A549 (cell line): ENCODE results near the gene KRABD2.

Experiments used
- ATAC-seq, 2 experiments: fragments of 200-7000 bp in 1 of 2; fragments of >200 bp in 1 of 2; cut with Nextera tagmentation in 1 of 2; cut with Tn5 transposase in 1 of 2; 3 replicates each; pipeline versions ENCODE4 v1.8.0 to v1.9.1; 2018 to 2020; ENCODE audit warnings: mild to moderate bottlenecking in 1 of 2, moderate library complexity in 1 of 2
- CTCF ChIA-PET: fragments of 300-600 bp; sonication (Branson Sonifier 250); formaldehyde crosslinking; extraction: SDS; loops from one replicate; lab custom pipeline; 2021; ENCODE audit warnings: antibody characterized with exemption, inconsistent platforms; lab: Yijun Ruan, JAX
- POLR2A ChIA-PET: fragments of 350-600 bp; formaldehyde crosslinking; extraction: SDS; loops from one replicate; lab custom pipeline; 2021; ENCODE audit warnings: antibody characterized with exemption, inconsistent platforms; lab: Yijun Ruan, JAX
- DNase-seq, 2 experiments: peaks; one replicate each; pipeline versions ENCODE4 v3.0.0 to v3.0.0-alpha.2; 2011 to 2016; ENCODE audit warnings: low read depth in 1 of 2, low spot score in 1 of 2
- FAIRE-seq: peaks from 2 replicates; lab custom pipeline; 2011; peaks lifted over from hg19 to GRCh38; lab: Jason Lieb, UNC
- H3K27ac ChIP-seq, 2 experiments: fragments of >200 bp; sonication (Bioruptor Twin); formaldehyde crosslinking; 3 replicates each; pipeline ENCODE4 v1.5.1; 2016 to 2017
- H3K4me1 ChIP-seq: fragments of >200 bp; sonication (Bioruptor Twin); formaldehyde crosslinking; 3 replicates; pipeline ENCODE4 v1.6.1; 2016
- H3K4me2 ChIP-seq: fragments of >200 bp; sonication (Bioruptor Twin); formaldehyde crosslinking; 3 replicates; pipeline ENCODE4 v1.6.1; 2016
- H3K4me3 ChIP-seq: fragments of >200 bp; sonication (Bioruptor Twin); formaldehyde crosslinking; 3 replicates; pipeline ENCODE4 v1.5.1; 2016
- H3K9me3 ChIP-seq: fragments of >200 bp; sonication (Bioruptor Twin); formaldehyde crosslinking; 3 replicates; pipeline ENCODE4 v1.6.1; 2016
- CBX8 ChIP-seq: fragments of 200-600 bp; sonication (generic); IDR thresholded peaks from 2 replicates; pipeline ENCODE4 v1.6.1; 2016
- CEBPB ChIP-seq, 2 experiments: fragments of >200 bp in 1 of 2; sonication (Bioruptor Twin) in 1 of 2; formaldehyde crosslinking in 1 of 2; IDR thresholded peaks; 2 replicates each; pipeline ENCODE4 v1.6.1; 2012 to 2016
- EHF ChIP-seq: fragments of 250-450 bp; sonication (Bioruptor Pico); IDR thresholded peaks from 2 replicates; pipeline ENCODE4 v1.5.0; 2020; ENCODE audit warnings: mild to moderate bottlenecking
- EP300 ChIP-seq, 2 experiments: fragments of >200 bp; sonication (Bioruptor Twin); formaldehyde crosslinking; IDR thresholded peaks; 2 replicates in 1 of 2; 3 replicates in 1 of 2; pipeline ENCODE4 v1.6.1; 2016 to 2017
- FOXS1 ChIP-seq: fragments of 250-450 bp; sonication (Bioruptor Pico); IDR thresholded peaks from 2 replicates; pipeline ENCODE4 v1.5.0; 2020; ENCODE audit warnings: mild to moderate bottlenecking, moderate library complexity
- HDAC2 ChIP-seq: fragments of 200-600 bp; sonication (generic); IDR thresholded peaks from 2 replicates; pipeline ENCODE4 v1.6.1; 2016
- HOXA7 ChIP-seq: fragments of 250-450 bp; sonication (Bioruptor Pico); IDR thresholded peaks from 2 replicates; pipeline ENCODE4 v1.5.0; 2020; ENCODE audit warnings: mild to moderate bottlenecking, moderate library complexity
- HOXB13 ChIP-seq: fragments of 250-450 bp; sonication (Bioruptor Pico); IDR thresholded peaks from 2 replicates; pipeline ENCODE4 v1.5.0; 2020; ENCODE audit warnings: low read depth, mild to moderate bottlenecking, moderate library complexity
- HOXB5 ChIP-seq: fragments of 250-450 bp; sonication (Bioruptor Pico); IDR thresholded peaks from 2 replicates; pipeline ENCODE4 v1.5.0; 2020; ENCODE audit warnings: mild to moderate bottlenecking, moderate library complexity
- JUN ChIP-seq, 2 experiments: fragments of >200 bp; sonication (Bioruptor Twin); formaldehyde crosslinking; IDR thresholded peaks; 2 replicates in 1 of 2; 3 replicates in 1 of 2; pipeline ENCODE4 v1.6.1; 2016 to 2017
- JUNB ChIP-seq: fragments of >200 bp; sonication (Bioruptor Twin); formaldehyde crosslinking; IDR thresholded peaks from 2 replicates; pipeline ENCODE4 v1.6.1; 2016
- KDM1A ChIP-seq: fragments of 200-600 bp; sonication (generic); IDR thresholded peaks from 2 replicates; pipeline ENCODE4 v1.6.1; 2016; ENCODE audit warnings: low read depth, mild to moderate bottlenecking
- KDM5A ChIP-seq: fragments of 200-600 bp; sonication (generic); IDR thresholded peaks from 2 replicates; pipeline ENCODE4 v1.6.1; 2016; ENCODE audit warnings: antibody characterized with exemption, mild to moderate bottlenecking
- MAZ ChIP-seq: fragments of 150-350 bp; IDR thresholded peaks from 2 replicates; pipeline ENCODE4 v1.6.1; 2014; ENCODE audit warnings: antibody characterized with exemption, low read depth, low read length, borderline replicate concordance
- MYC ChIP-seq: IDR thresholded peaks from 2 replicates; pipeline ENCODE4 v1.6.1; 2012; ENCODE audit warnings: mild to moderate bottlenecking, inconsistent platforms, low read length, improper control_type of control experiment, borderline replicate concordance
- NFE2L2 ChIP-seq: fragments of 150-350 bp; conservative IDR thresholded peaks from 2 replicates; pipeline ENCODE4 v1.6.1; 2014; ENCODE audit warnings: low read length
- NPAS2 ChIP-seq: fragments of 250-450 bp; sonication (Bioruptor Pico); IDR thresholded peaks from 2 replicates; pipeline ENCODE4 v1.8.0; 2022; ENCODE audit warnings: mild to moderate bottlenecking, moderate library complexity, borderline replicate concordance
- NR3C1 ChIP-seq: fragments of >200 bp; sonication (Bioruptor Twin); formaldehyde crosslinking; IDR thresholded peaks from 3 replicates; pipeline ENCODE4 v1.6.1; 2017
- POLR2A ChIP-seq: IDR thresholded peaks from 2 replicates; pipeline ENCODE4 v1.6.1; 2012; ENCODE audit warnings: mild to moderate bottlenecking, low read length
- POLR2AphosphoS2 ChIP-seq: conservative IDR thresholded peaks from 2 replicates; pipeline ENCODE4 v1.6.1; 2012; ENCODE audit warnings: low read length, improper control_type of control experiment, inconsistent platforms
- RAD21 ChIP-seq, 2 experiments: fragments of >200 bp in 1 of 2; sonication (Bioruptor Twin) in 1 of 2; formaldehyde crosslinking in 1 of 2; IDR thresholded peaks in 1 of 2; conservative IDR thresholded peaks in 1 of 2; 2 replicates in 1 of 2; 3 replicates in 1 of 2; pipeline ENCODE4 v1.6.1; 2012 to 2018; ENCODE audit warnings: inconsistent platforms in 1 of 2
- RARB ChIP-seq: fragments of 250-450 bp; sonication (Bioruptor Pico); IDR thresholded peaks from 2 replicates; pipeline ENCODE4 v1.8.0; 2021; ENCODE audit warnings: mild to moderate bottlenecking, moderate library complexity
- RCOR1 ChIP-seq: fragments of 150-350 bp; IDR thresholded peaks from 2 replicates; pipeline ENCODE4 v1.6.1; 2014; ENCODE audit warnings: antibody characterized with exemption, low read length, low read depth
- RNF2 ChIP-seq: fragments of 200-600 bp; sonication (generic); IDR thresholded peaks from 2 replicates; pipeline ENCODE4 v1.6.1; 2016; ENCODE audit warnings: low read depth, mild to moderate bottlenecking, antibody characterized with exemption, moderate library complexity, borderline replicate concordance
- SMC3 ChIP-seq: fragments of >200 bp; sonication (Bioruptor Twin); formaldehyde crosslinking; IDR thresholded peaks from 3 replicates; pipeline ENCODE4 v1.6.1; 2018; ENCODE audit warnings: inconsistent platforms
- WGBS: methylation state at CpG from one replicate; pipeline ENCODE4 v1.1.6; 2017; ENCODE audit errors: missing lambda C conversion rate; 5-methylcytosine and 5-hydroxymethylcytosine counted together
- TF ChIP-seq, protein P1 (sequence below): fragments of >200 bp; sonication (Bioruptor Twin); formaldehyde crosslinking; IDR thresholded peaks from 2 replicates; pipeline ENCODE4 v1.6.1; 2016
- TF ChIP-seq, protein P2 (sequence below): fragments of 250-450 bp; sonication (Bioruptor Pico); IDR thresholded peaks from 2 replicates; pipeline ENCODE4 v1.5.0; 2020; ENCODE audit warnings: low read depth, mild to moderate bottlenecking, moderate library complexity
- TF ChIP-seq, protein P3 (sequence below): IDR thresholded peaks from 2 replicates; pipeline ENCODE4 v1.6.1; 2012
- TF ChIP-seq, protein P4 (sequence below): fragments of >200 bp; sonication (Bioruptor Twin); formaldehyde crosslinking; IDR thresholded peaks from 3 replicates; pipeline ENCODE4 v1.6.1; 2016
- TF ChIP-seq, protein P5 (sequence below): fragments of 150-350 bp; IDR thresholded peaks from 2 replicates; pipeline ENCODE4 v1.6.1; 2014; ENCODE audit warnings: low read depth, mild to moderate bottlenecking, low read length
- TF ChIP-seq, protein P6 (sequence below): fragments of 450-650 bp; IDR thresholded peaks from 2 replicates; pipeline ENCODE4 v1.6.1; 2014; ENCODE audit warnings: antibody characterized with exemption

Gene KRABD2

DNA sequence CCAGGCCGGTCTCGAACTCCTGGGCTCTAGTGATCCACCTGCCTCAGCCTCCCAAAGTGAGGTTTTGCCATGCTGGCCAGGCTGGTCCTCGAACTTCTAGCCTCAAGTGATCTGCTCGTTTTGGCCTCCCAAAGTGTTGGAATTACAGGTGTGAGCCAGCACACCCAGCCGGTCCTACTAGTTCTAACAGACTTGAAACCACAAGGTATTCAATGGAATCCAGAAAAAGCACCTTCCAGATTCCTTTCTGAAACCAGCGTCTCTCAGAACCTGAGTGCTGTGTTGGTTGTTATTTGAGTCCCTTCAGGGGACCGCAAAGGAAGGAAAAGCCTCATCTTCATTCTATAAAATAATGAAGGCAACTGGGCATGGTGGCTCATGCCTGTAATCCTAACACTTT lies 4.1 kb downstream of the KRABD2 start:
- FAIRE-seq = no peak
- Histone ChIP-seq H3K27ac (no peak overlapping the region), H3K4me1 (peaks cover 16% of the 10 kb centered on the region), H3K4me2 (no peak overlapping the region), H3K4me3 (no peak overlapping the region), H3K9me3 (no peaks in the 10 kb centered on the region)
- POLR2A ChIA-PET = no interaction called here
- CTCF ChIA-PET = no interaction called here
- 87% methylated on average over 7 of the region's 7 CpGs for WGBS
- no peak for DNase-seq
- no peak for ATAC-seq
- TF ChIP-seq HDAC2 (no peak), FOXS1 (CRISPR knock-in tag) (no peak), POLR2AphosphoS2 (no peak), JUNB (no peak), NFE2L2 (no peak), RAD21 (conservative IDR thresholded peaks at IDR 0.05 in 1 of 2, IDR thresholded peaks at IDR 0.05 in 1 of 2) (no peak), POLR2A (no peak), EHF (CRISPR knock-in tag) (no peak), RNF2 (no peak), HOXB5 (no peak), CBX8 (no peak), MYC (no peak), CEBPB (IDR thresholded peaks at IDR 0.05) (no peak)
- TF ChIP-seq, protein P1, sequence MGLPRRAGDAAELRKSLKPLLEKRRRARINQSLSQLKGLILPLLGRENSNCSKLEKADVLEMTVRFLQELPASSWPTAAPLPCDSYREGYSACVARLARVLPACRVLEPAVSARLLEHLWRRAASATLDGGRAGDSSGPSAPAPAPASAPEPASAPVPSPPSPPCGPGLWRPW = no peak
- TF ChIP-seq, protein P2, sequence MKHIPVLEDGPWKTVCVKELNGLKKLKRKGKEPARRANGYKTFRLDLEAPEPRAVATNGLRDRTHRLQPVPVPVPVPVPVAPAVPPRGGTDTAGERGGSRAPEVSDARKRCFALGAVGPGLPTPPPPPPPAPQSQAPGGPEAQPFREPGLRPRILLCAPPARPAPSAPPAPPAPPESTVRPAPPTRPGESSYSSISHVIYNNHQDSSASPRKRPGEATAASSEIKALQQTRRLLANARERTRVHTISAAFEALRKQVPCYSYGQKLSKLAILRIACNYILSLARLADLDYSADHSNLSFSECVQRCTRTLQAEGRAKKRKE (CRISPR knock-in tag) = no peak
- TF ChIP-seq, protein P3, sequence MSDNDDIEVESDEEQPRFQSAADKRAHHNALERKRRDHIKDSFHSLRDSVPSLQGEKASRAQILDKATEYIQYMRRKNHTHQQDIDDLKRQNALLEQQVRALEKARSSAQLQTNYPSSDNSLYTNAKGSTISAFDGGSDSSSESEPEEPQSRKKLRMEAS = no peak

DNA sequence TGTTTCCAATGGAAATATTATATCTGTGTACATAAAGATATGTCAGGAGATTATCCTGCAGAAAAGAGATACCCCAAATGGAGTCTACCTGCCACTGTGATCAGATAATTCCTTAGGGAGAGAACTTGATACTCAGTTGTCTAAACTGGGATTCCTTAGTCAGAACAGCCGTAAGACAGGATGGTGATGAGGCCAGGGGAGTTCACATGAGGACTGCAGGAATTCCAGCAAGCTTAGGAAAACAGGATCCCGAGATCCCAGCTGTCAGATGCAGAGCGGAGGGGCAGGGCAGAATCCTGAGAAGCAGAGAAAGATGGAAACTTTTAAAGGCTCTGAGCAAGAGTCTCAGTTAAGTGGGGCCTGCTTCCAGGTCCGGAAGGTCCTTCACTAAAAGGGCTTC lies 4.7 kb downstream of the KRABD2 start:
- no peak overlapping the region for H3K27ac ChIP-seq
- no peak overlapping the region for H3K4me3 ChIP-seq
- TF ChIP-seq NR3C1 (no peak), SMC3 (no peak), HDAC2 (no peak), RCOR1 (no peak), HOXB13 (CRISPR knock-in tag) (no peak), KDM5A (no peak), MAZ (no peak)
- TF ChIP-seq, protein P2 (CRISPR knock-in tag) = no peak
- TF ChIP-seq, protein P1 = no peak
- TF ChIP-seq, all 56 proteins: peak for 0
- no peak for FAIRE-seq
- WGBS = 82% methylated on average over 4 of the region's 4 CpGs
- H3K4me2 ChIP-seq = no peak overlapping the region
- POLR2A ChIA-PET = no interaction called here
- CTCF ChIA-PET = interaction anchor here (1.1 to 1.3 kb wide), 2 partner anchors 12 to 15 kb away, joined by 3 to 7 read pairs; no protein-coding TSS in a partner anchor
- DNase-seq = no peak
- H3K9me3 ChIP-seq = no peaks in the 10 kb centered on the region
- peaks cover 10% of the 10 kb centered on the region for H3K4me1 ChIP-seq
- no peak for ATAC-seq

DNA sequence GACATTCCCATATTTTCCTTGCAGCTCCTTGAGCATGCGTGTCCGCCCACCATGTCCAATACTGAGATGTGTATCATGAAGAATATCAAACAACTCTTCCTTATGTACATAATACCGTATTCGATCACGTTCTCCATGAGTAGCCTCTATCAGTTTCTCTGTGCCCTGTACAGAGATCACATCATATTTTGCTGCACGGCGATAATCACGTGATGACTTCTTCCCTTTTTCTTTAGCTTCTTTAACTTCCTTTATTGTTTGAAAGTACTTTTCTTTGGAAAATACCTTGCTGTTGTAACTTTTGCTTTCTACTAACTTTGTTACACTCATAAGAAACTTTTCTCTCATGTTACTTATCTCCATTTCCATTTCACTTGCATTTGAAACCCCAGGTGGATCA lies 6.6 kb downstream of the KRABD2 start:
- Histone ChIP-seq H3K4me1 (peaks cover 6% of the 10 kb centered on the region), H3K4me3 (no peak overlapping the region), H3K9me3 (no peaks in the 10 kb centered on the region), H3K4me2 (no peak overlapping the region), H3K27ac (no peak overlapping the region)
- no peak for ATAC-seq
- POLR2A ChIA-PET = no interaction called here
- FAIRE-seq = no peak
- CTCF ChIA-PET = interaction anchor here (0.6 to 1.6 kb wide), 3 partner anchors 12 to 376 kb away, joined by 3 to 4 read pairs (median 4); no protein-coding TSS in a partner anchor
- 95% methylated on average over 8 of the region's 8 CpGs for WGBS
- DNase-seq = no peak
- TF ChIP-seq RARB (CRISPR knock-in tag) (no peak), JUN (IDR thresholded peaks at IDR 0.05) (no peak), CEBPB (IDR thresholded peaks at IDR 0.05) (no peak), NPAS2 (no peak), EP300 (IDR thresholded peaks at IDR 0.05) (no peak), EHF (CRISPR knock-in tag) (no peak), HOXB5 (no peak), KDM5A (no peak), RAD21 (conservative IDR thresholded peaks at IDR 0.05 in 1 of 2, IDR thresholded peaks at IDR 0.05 in 1 of 2) (no peak), HOXA7 (CRISPR knock-in tag) (no peak), HDAC2 (no peak), KDM1A (no peak)
- TF ChIP-seq, protein P4, sequence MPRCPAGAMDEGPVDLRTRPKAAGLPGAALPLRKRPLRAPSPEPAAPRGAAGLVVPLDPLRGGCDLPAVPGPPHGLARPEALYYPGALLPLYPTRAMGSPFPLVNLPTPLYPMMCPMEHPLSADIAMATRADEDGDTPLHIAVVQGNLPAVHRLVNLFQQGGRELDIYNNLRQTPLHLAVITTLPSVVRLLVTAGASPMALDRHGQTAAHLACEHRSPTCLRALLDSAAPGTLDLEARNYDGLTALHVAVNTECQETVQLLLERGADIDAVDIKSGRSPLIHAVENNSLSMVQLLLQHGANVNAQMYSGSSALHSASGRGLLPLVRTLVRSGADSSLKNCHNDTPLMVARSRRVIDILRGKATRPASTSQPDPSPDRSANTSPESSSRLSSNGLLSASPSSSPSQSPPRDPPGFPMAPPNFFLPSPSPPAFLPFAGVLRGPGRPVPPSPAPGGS = no peak
- TF ChIP-seq, protein P5, sequence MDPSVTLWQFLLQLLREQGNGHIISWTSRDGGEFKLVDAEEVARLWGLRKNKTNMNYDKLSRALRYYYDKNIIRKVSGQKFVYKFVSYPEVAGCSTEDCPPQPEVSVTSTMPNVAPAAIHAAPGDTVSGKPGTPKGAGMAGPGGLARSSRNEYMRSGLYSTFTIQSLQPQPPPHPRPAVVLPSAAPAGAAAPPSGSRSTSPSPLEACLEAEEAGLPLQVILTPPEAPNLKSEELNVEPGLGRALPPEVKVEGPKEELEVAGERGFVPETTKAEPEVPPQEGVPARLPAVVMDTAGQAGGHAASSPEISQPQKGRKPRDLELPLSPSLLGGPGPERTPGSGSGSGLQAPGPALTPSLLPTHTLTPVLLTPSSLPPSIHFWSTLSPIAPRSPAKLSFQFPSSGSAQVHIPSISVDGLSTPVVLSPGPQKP = no peak
- TF ChIP-seq, protein P6, sequence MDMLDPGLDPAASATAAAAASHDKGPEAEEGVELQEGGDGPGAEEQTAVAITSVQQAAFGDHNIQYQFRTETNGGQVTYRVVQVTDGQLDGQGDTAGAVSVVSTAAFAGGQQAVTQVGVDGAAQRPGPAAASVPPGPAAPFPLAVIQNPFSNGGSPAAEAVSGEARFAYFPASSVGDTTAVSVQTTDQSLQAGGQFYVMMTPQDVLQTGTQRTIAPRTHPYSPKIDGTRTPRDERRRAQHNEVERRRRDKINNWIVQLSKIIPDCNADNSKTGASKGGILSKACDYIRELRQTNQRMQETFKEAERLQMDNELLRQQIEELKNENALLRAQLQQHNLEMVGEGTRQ = no peak
